Astrocyte (in vitro differentiated cells and primary cell): ENCODE data around the gene TRAPPC14.

ENCODE experiments used
- EZH2 ChIP-seq: IDR thresholded peaks from 2 replicates; pipeline ENCODE4 v1.6.1; 2012; ENCODE audit warnings: mild to moderate bottlenecking, low read length, inconsistent platforms; ENCODE audit not compliant: insufficient read depth
- TF ChIP-seq, protein P1 (sequence below): IDR thresholded peaks from 2 replicates; pipeline ENCODE4 v1.5.1; 2011; ENCODE audit warnings: low read depth, mild to moderate bottlenecking, inconsistent platforms, low read length, moderate library complexity; ENCODE audit not compliant: insufficient read depth

DNA sequence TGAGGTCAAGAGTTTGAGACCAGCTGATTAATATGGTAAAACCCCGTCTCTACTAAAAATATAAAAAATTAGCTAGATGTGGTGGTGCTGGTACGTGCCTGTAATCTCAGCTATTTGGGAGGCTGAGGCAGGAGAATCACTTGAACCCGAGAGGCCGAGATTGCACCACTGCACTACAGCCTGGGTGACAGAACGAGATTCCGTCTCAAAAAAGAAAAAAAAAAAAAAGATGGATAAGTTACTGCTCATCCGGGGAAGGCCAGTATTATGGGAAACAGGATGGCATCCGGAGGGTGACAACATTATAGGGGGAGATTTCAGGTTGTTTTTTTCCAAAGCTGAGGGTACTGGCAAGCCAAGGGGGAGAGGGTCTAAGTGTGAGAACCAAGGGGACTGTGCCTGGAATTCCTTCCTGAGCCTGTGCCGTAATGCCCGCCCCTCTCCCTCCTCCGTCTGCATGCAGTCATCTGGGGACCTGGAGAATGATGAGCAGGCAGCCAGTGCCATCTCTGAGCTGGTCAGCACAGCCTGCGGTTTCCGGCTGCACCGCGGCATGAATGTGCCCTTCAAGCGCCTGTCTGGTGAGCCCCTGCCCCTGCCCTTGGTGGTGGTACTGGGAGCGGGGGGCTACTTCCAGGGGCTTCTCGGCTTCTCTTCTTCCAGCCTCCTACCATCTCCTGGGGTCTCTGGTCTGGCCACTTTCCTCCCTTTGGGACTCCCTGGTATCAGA lies 5.4 kb downstream of the TRAPPC14 start:
- TF ChIP-seq, protein P1, sequence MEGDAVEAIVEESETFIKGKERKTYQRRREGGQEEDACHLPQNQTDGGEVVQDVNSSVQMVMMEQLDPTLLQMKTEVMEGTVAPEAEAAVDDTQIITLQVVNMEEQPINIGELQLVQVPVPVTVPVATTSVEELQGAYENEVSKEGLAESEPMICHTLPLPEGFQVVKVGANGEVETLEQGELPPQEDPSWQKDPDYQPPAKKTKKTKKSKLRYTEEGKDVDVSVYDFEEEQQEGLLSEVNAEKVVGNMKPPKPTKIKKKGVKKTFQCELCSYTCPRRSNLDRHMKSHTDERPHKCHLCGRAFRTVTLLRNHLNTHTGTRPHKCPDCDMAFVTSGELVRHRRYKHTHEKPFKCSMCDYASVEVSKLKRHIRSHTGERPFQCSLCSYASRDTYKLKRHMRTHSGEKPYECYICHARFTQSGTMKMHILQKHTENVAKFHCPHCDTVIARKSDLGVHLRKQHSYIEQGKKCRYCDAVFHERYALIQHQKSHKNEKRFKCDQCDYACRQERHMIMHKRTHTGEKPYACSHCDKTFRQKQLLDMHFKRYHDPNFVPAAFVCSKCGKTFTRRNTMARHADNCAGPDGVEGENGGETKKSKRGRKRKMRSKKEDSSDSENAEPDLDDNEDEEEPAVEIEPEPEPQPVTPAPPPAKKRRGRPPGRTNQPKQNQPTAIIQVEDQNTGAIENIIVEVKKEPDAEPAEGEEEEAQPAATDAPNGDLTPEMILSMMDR: no peak
- no peak for TF ChIP-seq EZH2
